Measurements from ENCODE around the gene PAIP2.
"Not testable (repeated sequence)": the region's sequence is repeated elsewhere in the genome, so short reads cannot be mapped to it uniquely, and the experiment has no call there.

The PAIP2 gene

GRCh38 chr5:139393497-139394122, 52.0 kb downstream of the PAIP2 start:
- no peak for DNase-seq

GRCh38 chr5:139394123-139394653, 52.5 kb downstream of the PAIP2 start:
- no peak for DNase-seq

- DNase-seq: no peak
These were observed 53.3 kb downstream of the PAIP2 start, which contains the start of gene PROB1 for GRCh38 chr5:139394654-139395566. PROB1 (minus strand) TSS chr5:139395104; CDS start chr5:139395081, 23 bp downstream.

- no peak for DNase-seq
These were observed 54.4 kb downstream of the PAIP2 start for GRCh38 chr5:139395844-139396640.

- no peak for DNase-seq
These were observed 55.0 kb downstream of the PAIP2 start for GRCh38 chr5:139396691-139397090.

- no peak for DNase-seq
These were observed 56.3 kb downstream of the PAIP2 start for GRCh38 chr5:139397921-139398320.

GRCh38 chr5:139399501-139400121, 58.0 kb downstream of the PAIP2 start:
- no peak for DNase-seq

GRCh38 chr5:139401546-139401945, 59.9 kb downstream of the PAIP2 start:
- DNase-seq: no peak

GRCh38 chr5:139402561-139403158, 61.0 kb downstream of the PAIP2 start:
- no peak for DNase-seq

GRCh38 chr5:139403418-139403786, 61.7 kb downstream of the PAIP2 start:
- DNase-seq: no peak

GRCh38 chr5:139403787-139404483, 62.3 kb downstream of the PAIP2 start, which contains the start of gene SPATA24:
SPATA24 (minus strand) TSS chr5:139404089; CDS start chr5:139404060, 29 bp downstream.
- DNase-seq: peak; percentile 82

GRCh38 chr5:139404484-139404840, 62.8 kb downstream of the PAIP2 start:
- no peak for DNase-seq

GRCh38 chr5:139406963-139407362, 65.3 kb downstream of the PAIP2 start:
- no peak for DNase-seq

- no peak for DNase-seq
These were observed 65.9 kb downstream of the PAIP2 start for GRCh38 chr5:139407517-139407916.

GRCh38 chr5:139408191-139408590, 66.5 kb downstream of the PAIP2 start:
- DNase-seq: no peak

- not testable (repeated sequence) for DNase-seq
These were observed 67.5 kb downstream of the PAIP2 start for GRCh38 chr5:139409116-139409515.

GRCh38 chr5:139410121-139410992, 68.7 kb downstream of the PAIP2 start:
- DNase-seq: no peak

GRCh38 chr5:139410993-139411828, 69.6 kb downstream of the PAIP2 start:
- no peak for DNase-seq

GRCh38 chr5:139413153-139413552, 71.5 kb downstream of the PAIP2 start:
- no peak for DNase-seq

Data from NCI-H187 treated with DMSO at 0.1 percent for 48 hours (cell line).